Keratinocyte (primary cell): Measurements from ENCODE around the gene PROSER1. TPM values are rescaled to one million over a fixed set of nuclear protein-coding genes. Genes with fewer than 3 reads are reported as not detected.

ENCODE experiments used
- DNase-seq: peaks from one replicate; pipeline ENCODE4 v3.0.0-alpha.2; 2011; ENCODE audit warnings: low read depth, missing footprints, low spot score
- FAIRE-seq: peaks from 2 replicates; lab custom pipeline; 2011; peaks lifted over from hg19 to GRCh38; lab: Jason Lieb, UNC
- H2AFZ ChIP-seq: 2 replicates; pipeline ENCODE4 v1.6.0; 2012; ENCODE audit warnings: low read length, control low read depth, inconsistent platforms; ENCODE audit not compliant: control insufficient read depth
- H3K27ac ChIP-seq: 2 replicates; pipeline ENCODE4 v1.5.1; 2011; ENCODE audit warnings: low read length; ENCODE audit not compliant: control insufficient read depth, insufficient read depth
- H3K27me3 ChIP-seq: 3 replicates; pipeline ENCODE4 v1.6.0; 2011; ENCODE audit warnings: low read length; ENCODE audit not compliant: control insufficient read depth, insufficient read depth; ENCODE audit errors: extremely low read depth
- H3K36me3 ChIP-seq, 2 experiments: 2 replicates in 1 of 2; 3 replicates in 1 of 2; pipeline ENCODE4 v1.5.1; 2011; ENCODE audit warnings: low read length in 2 of 2, mild to moderate bottlenecking in 1 of 2; ENCODE audit not compliant: control insufficient read depth in 2 of 2, insufficient read depth in 2 of 2; ENCODE audit errors: extremely low read depth in 1 of 2
- H3K4me1 ChIP-seq: 3 replicates; pipeline ENCODE4 v1.5.1; 2011; ENCODE audit warnings: low read length; ENCODE audit not compliant: control insufficient read depth, insufficient read depth; ENCODE audit errors: extremely low read depth
- H3K4me2 ChIP-seq: 3 replicates; pipeline ENCODE4 v1.6.0; 2011; ENCODE audit warnings: low read depth, low read length; ENCODE audit not compliant: control insufficient read depth, insufficient read depth; ENCODE audit errors: extremely low read depth
- H3K4me3 ChIP-seq, 3 experiments: fragments of 200-600 bp in 1 of 3; sonication (generic) in 1 of 3; 2 replicates in 2 of 3; 3 replicates in 1 of 3; pipeline ENCODE4 v1.5.1; 2011 to 2016; ENCODE audit warnings: low read length in 3 of 3, mild to moderate bottlenecking in 3 of 3, control low read depth in 2 of 3, inconsistent platforms in 1 of 3, low read depth in 1 of 3, mixed read lengths in 1 of 3, mixed run types in 1 of 3, moderate library complexity in 1 of 3; ENCODE audit not compliant: control insufficient read depth in 2 of 3, insufficient read depth in 2 of 3; ENCODE audit errors: extremely low read depth in 1 of 3
- H3K79me2 ChIP-seq: 2 replicates; pipeline ENCODE4 v1.6.0; 2012; ENCODE audit warnings: low read length; ENCODE audit not compliant: control insufficient read depth, insufficient read depth
- H3K9ac ChIP-seq: 3 replicates; pipeline ENCODE4 v1.6.0; 2011; ENCODE audit warnings: low read length; ENCODE audit not compliant: control insufficient read depth, insufficient read depth; ENCODE audit errors: extremely low read depth
- H3K9me1 ChIP-seq: 3 replicates; pipeline ENCODE4 v1.6.0; 2011; ENCODE audit warnings: low read length; ENCODE audit not compliant: control insufficient read depth, insufficient read depth; ENCODE audit errors: extremely low read depth
- H3K9me3 ChIP-seq: 2 replicates; pipeline ENCODE4 v1.5.1; 2012; ENCODE audit warnings: low read depth, low read length; ENCODE audit not compliant: control insufficient read depth
- H4K20me1 ChIP-seq: 3 replicates; pipeline ENCODE4 v1.6.0; 2011; ENCODE audit warnings: low read length; ENCODE audit not compliant: control insufficient read depth, insufficient read depth; ENCODE audit errors: extremely low read depth
- CTCF ChIP-seq, 3 experiments: IDR thresholded peaks in 1 of 3; conservative IDR thresholded peaks in 1 of 3; optimal IDR thresholded peaks in 1 of 3; 2 replicates in 2 of 3; 3 replicates in 1 of 3; pipeline versions ENCODE3 to v1.5.1; 2011; ENCODE audit warnings: low read length in 3 of 3, mild to moderate bottlenecking in 3 of 3, moderate library complexity in 2 of 3, control low read depth in 1 of 3, inconsistent platforms in 1 of 3; ENCODE audit not compliant: insufficient read depth in 2 of 3; ENCODE audit errors: extremely low read depth in 1 of 3
- EZH2 ChIP-seq: IDR thresholded peaks from one replicate; pipeline ENCODE4 v1.6.1; 2012; ENCODE audit warnings: inconsistent platforms, mild to moderate bottlenecking, low read length, moderate library complexity
- dilution Hi-C: fragments of 300-500 bp; cut with MboI; formaldehyde crosslinking; loops from one replicate; pipeline ENCODE4 v1.7.0; 2020; ENCODE audit warnings: low sequenced_read_pairs; ENCODE audit not compliant: extremely low pct_ligation_motif_present
- polyA plus RNA-seq, 5 experiments: library from polyadenylated mRNA; depleted of rRNA in 3 of 5; stranded (reverse) in 3 of 5; stranded (forward) in 1 of 5; unstranded in 1 of 5; fragments of >200 nt; gene quantifications; 1 replicate in 1 of 5; 2 replicates in 3 of 5; 3 replicates in 1 of 5; pipeline versions ENCODE4 v1.2.1 to v1.2.3, GENCODE V29; 2011 to 2012; ENCODE audit warnings: missing spikeins in 2 of 5, low read depth in 1 of 5, low replicate concordance in 1 of 5

PROSER1 gene
- polyA plus RNA-seq, 1 donor (not counting 4 experiments of a cell fraction or from before 2014, with no cell fraction given): 16.9 TPM

- Histone ChIP-seq H2AFZ (no peak overlapping the region), H3K4me3 (no peak overlapping the region), H3K27ac (no peak overlapping the region), H4K20me1 (no peaks in the 10 kb centered on the region), H3K9ac (no peak overlapping the region), H3K9me1 (no peaks in the 10 kb centered on the region), H3K9me3 (no peaks in the 10 kb centered on the region), H3K79me2 (no peaks in the 10 kb centered on the region), H3K36me3 (no peaks in the 10 kb centered on the region), H3K4me2 (no peak overlapping the region), H3K27me3 (no peaks in the 10 kb centered on the region), H3K4me1 (no peaks in the 10 kb centered on the region)
- DNase-seq: no peak
- TF ChIP-seq CTCF (optimal IDR thresholded peaks at IDR 0.05 in 1 of 3, IDR thresholded peaks at IDR 0.05 in 1 of 3, conservative IDR thresholded peaks at IDR 0.05 in 1 of 3; ENCODE audit: extremely low read depth in 1 of 3, insufficient read depth in 2 of 3, low read length in 3 of 3): no peak
- no peak for TF ChIP-seq EZH2
- dilution Hi-C loops: no loop called here
- no peak for FAIRE-seq
Measured at GRCh38 chr13:38998739-38999138, 39.1 kb downstream of the PROSER1 start.

GRCh38 chr13:38993381-38993780 is 44.5 kb downstream of the PROSER1 start:
- Histone ChIP-seq H3K4me2 (no peak overlapping the region), H3K79me2 (no peaks in the 10 kb centered on the region), H3K36me3 (no peaks in the 10 kb centered on the region), H2AFZ (no peak overlapping the region), H3K9me3 (no peaks in the 10 kb centered on the region), H3K4me1 (no peaks in the 10 kb centered on the region), H3K9me1 (no peaks in the 10 kb centered on the region), H3K27ac (no peak overlapping the region), H3K4me3 (no peak overlapping the region), H3K27me3 (no peaks in the 10 kb centered on the region), H4K20me1 (no peaks in the 10 kb centered on the region), H3K9ac (no peak overlapping the region)
- FAIRE-seq (no peak), DNase-seq (no peak)
- TF ChIP-seq CTCF (optimal IDR thresholded peaks at IDR 0.05 in 1 of 3, IDR thresholded peaks at IDR 0.05 in 1 of 3, conservative IDR thresholded peaks at IDR 0.05 in 1 of 3; ENCODE audit: extremely low read depth in 1 of 3, insufficient read depth in 2 of 3, low read length in 3 of 3) (no peak), EZH2 (no peak)
- dilution Hi-C loops: no loop called here
